ENCODE results near the gene PTPN12. TPM values are rescaled to one million over a fixed set of nuclear protein-coding genes. Genes with fewer than 3 reads are reported as not detected.

PTPN12 gene
- total and polyA plus RNA-seq, 2 experiments from 2014 or later = 21.7 to 25.6 TPM

DNA sequence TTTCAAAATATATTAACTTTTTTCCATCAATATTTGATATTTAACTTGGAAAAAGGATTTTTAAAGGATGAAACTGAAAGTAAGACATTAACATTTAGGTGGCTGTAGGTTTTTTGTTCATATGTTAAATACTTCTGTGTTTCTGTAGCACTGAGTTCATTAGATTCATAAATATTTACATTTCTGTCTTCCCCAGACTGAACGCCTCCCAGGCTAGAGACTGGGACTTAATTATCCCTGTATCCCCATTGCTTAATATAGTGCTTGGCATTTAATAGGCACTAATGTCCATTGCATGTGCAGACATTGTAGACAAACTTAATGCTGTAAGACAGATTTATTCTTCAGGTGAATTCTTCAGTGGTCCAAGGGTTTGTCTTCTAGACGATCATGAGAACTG, 7.4 kb downstream of the PTPN12 start:
- DNase-seq = no peak
- Histone ChIP-seq H3K36me3 (ENCODE audit: low read depth) (0 out of 2 replicates have a peak, but pooled peaks cover 5% of the 10 kb centered on the region), H3K9me3 (ENCODE audit: low read depth) (no peaks in the 10 kb centered on the region), H2AFZ (no peak overlapping the region), H3K9me2 (ENCODE audit: insufficient read depth) (no peaks in the 10 kb centered on the region), H4K20me1 (ENCODE audit: insufficient read depth) (peaks cover 32% of the 10 kb centered on the region), H3K27ac (no peak overlapping the region), H3K27me3 (replicated peaks; ENCODE audit: insufficient read depth) (no peaks in the 10 kb centered on the region), H3K4me3 (no peak overlapping the region), H3F3A (ENCODE audit: insufficient read depth) (peaks cover 58% of the 10 kb centered on the region), H3K4me2 (ENCODE audit: unreplicated experiment) (no peak overlapping the region), H3K4me1 (ENCODE audit: insufficient read depth) (peaks cover 55% of the 10 kb centered on the region), H3K79me2 (ENCODE audit: insufficient read depth) (peaks cover 100% of the 10 kb centered on the region), H3K9ac (no peak overlapping the region)
- in situ Hi-C loops (cut with MboI) = no loop called here
- no peak for TF ChIP-seq EZH2phosphoT487 (IDR thresholded peaks at IDR 0.05; ENCODE audit: insufficient read depth, low read depth)
- no peak for TF ChIP-seq EZH2 (IDR thresholded peaks at IDR 0.05; ENCODE audit: insufficient read depth, poor library complexity, severe bottlenecking)
- WGBS, 2 experiments (ENCODE audit: low coverage in 1 of 2, low lambda C conversion rate in 2 of 2, missing lambda C conversion rate in 2 of 2) = 77 to 79% methylated on average over 2 of the region's 2 CpGs

DNA sequence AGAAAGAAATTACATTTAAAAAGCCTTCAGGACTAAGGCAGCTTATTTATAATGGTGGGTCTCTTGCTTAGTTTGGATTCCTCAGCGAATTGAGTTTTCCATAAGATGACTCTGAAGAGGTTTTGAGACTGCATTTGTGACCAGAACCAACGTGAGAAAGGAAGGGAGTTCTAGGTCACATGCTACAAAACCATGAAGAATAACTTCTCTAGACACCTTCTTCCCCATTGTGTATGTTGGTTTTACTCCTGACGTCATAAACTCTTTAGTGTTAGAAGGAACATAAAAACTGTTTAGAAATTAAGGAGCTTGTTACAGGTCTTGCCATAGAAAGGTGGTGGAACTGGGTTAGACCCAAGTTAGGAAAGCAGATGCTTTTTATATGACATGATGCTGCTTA, 11.1 kb downstream of the PTPN12 start:
- H3K9me2 ChIP-seq (ENCODE audit: insufficient read depth) = no peaks in the 10 kb centered on the region
- DNase-seq = no peak
- no peak overlapping the region for H3K4me2 ChIP-seq (ENCODE audit: unreplicated experiment)
- H4K20me1 ChIP-seq (ENCODE audit: insufficient read depth) = peaks cover 33% of the 10 kb centered on the region
- no peaks in the 10 kb centered on the region for H3K27me3 ChIP-seq (replicated peaks; ENCODE audit: insufficient read depth)
- H2AFZ ChIP-seq = no peak overlapping the region
- no peak overlapping the region for H3K9ac ChIP-seq
- no peaks in the 10 kb centered on the region for H3K9me3 ChIP-seq (ENCODE audit: low read depth)
- peaks cover 100% of the 10 kb centered on the region for H3K79me2 ChIP-seq (ENCODE audit: insufficient read depth)
- WGBS, 2 experiments (ENCODE audit: low coverage in 1 of 2, low lambda C conversion rate in 2 of 2, missing lambda C conversion rate in 2 of 2) = 58 to 59% methylated on average over 3 of the region's 3 CpGs
- in situ Hi-C loops (cut with MboI) = no loop called here
- peaks cover 35% of the 10 kb centered on the region for H3K4me1 ChIP-seq (ENCODE audit: insufficient read depth)
- TF ChIP-seq EZH2 (IDR thresholded peaks at IDR 0.05; ENCODE audit: insufficient read depth, poor library complexity, severe bottlenecking) (no peak), EZH2phosphoT487 (IDR thresholded peaks at IDR 0.05; ENCODE audit: insufficient read depth, low read depth) (no peak)
- H3K4me3 ChIP-seq = no peak overlapping the region
- peaks cover 52% of the 10 kb centered on the region for H3F3A ChIP-seq (ENCODE audit: insufficient read depth)
- no peak overlapping the region for H3K27ac ChIP-seq
- 0 out of 2 replicates have a peak, but pooled peaks cover 5% of the 10 kb centered on the region for H3K36me3 ChIP-seq (ENCODE audit: low read depth)

DNA sequence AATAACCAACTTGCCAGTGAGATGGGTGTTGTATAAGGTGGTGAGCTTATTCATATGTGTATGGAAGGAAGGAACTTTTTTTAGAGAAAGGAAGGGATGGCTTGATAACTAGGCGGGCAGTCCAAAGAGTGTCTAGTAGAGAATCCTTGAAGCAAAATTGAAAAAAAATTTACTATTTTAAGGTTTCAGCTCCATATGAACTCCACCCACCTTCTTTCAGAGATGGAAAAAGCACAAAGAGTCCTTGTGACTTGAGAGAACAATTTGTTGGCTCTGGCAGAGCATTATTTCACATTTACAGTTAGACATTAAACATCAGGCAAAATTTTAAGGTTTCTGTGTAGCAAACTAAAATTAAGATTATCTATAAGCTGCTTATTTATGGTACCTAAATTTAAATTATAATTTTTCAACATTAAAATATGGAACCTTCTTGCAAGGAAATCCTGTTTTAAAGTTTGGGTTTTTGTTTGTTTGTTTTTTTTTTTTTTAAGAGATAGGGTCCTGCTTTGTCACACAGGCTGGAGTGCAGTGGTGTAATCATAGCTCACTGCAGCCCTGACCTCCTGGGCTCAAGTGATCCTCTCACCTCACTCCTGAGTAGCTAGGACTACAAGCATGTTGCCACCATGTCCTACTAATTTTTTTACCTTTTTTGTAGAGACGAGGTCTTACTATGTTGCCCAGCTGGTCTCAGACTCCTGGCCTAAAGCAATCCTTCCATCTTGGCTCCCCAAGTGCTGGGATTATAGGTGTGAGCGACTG, 12.2 kb downstream of the PTPN12 start:
- Histone ChIP-seq H3K27ac (peak overlapping the region; percentile 56), H2AFZ (no peak overlapping the region), H3F3A (ENCODE audit: insufficient read depth) (peaks cover 43% of the 10 kb centered on the region), H4K20me1 (ENCODE audit: insufficient read depth) (peaks cover 42% of the 10 kb centered on the region), H3K27me3 (replicated peaks; ENCODE audit: insufficient read depth) (no peaks in the 10 kb centered on the region), H3K36me3 (ENCODE audit: low read depth) (0 out of 2 replicates have a peak, but pooled peaks cover 5% of the 10 kb centered on the region), H3K4me1 (ENCODE audit: insufficient read depth) (peaks cover 32% of the 10 kb centered on the region), H3K4me2 (ENCODE audit: unreplicated experiment) (no peak overlapping the region), H3K4me3 (no peak overlapping the region), H3K9me2 (ENCODE audit: insufficient read depth) (no peaks in the 10 kb centered on the region), H3K9ac (no peak overlapping the region), H3K79me2 (ENCODE audit: insufficient read depth) (peaks cover 100% of the 10 kb centered on the region), H3K9me3 (ENCODE audit: low read depth) (no peaks in the 10 kb centered on the region)
- TF ChIP-seq EZH2phosphoT487 (IDR thresholded peaks at IDR 0.05; ENCODE audit: insufficient read depth, low read depth) (no peak), EZH2 (IDR thresholded peaks at IDR 0.05; ENCODE audit: insufficient read depth, poor library complexity, severe bottlenecking) (no peak)
- in situ Hi-C loops (cut with MboI) = no loop called here
- no peak for DNase-seq
- 69 to 70% methylated on average over 3 of the region's 3 CpGs for WGBS, 2 experiments (ENCODE audit: low coverage in 1 of 2, low lambda C conversion rate in 2 of 2, missing lambda C conversion rate in 2 of 2)

DNA sequence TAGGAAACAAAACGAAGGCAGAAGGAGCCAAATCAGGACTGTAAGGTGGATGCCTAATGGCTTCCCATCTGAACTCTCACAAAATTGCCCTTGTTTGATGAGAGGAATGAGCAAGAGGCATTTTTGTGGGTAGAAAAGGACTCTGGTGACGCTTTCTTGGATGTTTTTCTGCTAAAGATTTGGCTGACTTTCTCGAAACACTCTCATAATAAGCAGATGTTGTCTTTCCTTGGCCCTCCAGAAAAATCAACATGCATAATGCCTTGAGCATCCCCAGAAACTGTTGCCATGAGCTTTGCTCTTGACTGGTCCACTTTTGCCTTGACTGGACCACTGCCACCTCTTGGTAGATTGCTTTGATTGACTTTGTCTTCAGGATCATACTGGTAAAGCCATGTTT, 13.5 kb downstream of the PTPN12 start:
- peaks cover 37% of the 10 kb centered on the region for H3F3A ChIP-seq (ENCODE audit: insufficient read depth)
- peaks cover 100% of the 10 kb centered on the region for H3K79me2 ChIP-seq (ENCODE audit: insufficient read depth)
- peaks cover 24% of the 10 kb centered on the region for H3K4me1 ChIP-seq (ENCODE audit: insufficient read depth)
- H3K4me2 ChIP-seq (ENCODE audit: unreplicated experiment) = peak overlapping the region; percentile 27
- in situ Hi-C loops (cut with MboI) = no loop called here
- WGBS, 2 experiments (ENCODE audit: low coverage in 1 of 2, low lambda C conversion rate in 2 of 2, missing lambda C conversion rate in 2 of 2) = 3 to 6% methylated on average over 3 of the region's 3 CpGs
- peaks cover 44% of the 10 kb centered on the region for H4K20me1 ChIP-seq (ENCODE audit: insufficient read depth)
- no peak for TF ChIP-seq EZH2phosphoT487 (IDR thresholded peaks at IDR 0.05; ENCODE audit: insufficient read depth, low read depth)
- no peak for TF ChIP-seq EZH2 (IDR thresholded peaks at IDR 0.05; ENCODE audit: insufficient read depth, poor library complexity, severe bottlenecking)
- peak overlapping the region; percentile 56 for H3K27ac ChIP-seq
- H3K9me3 ChIP-seq (ENCODE audit: low read depth) = no peaks in the 10 kb centered on the region
- H3K4me3 ChIP-seq = no peak overlapping the region
- no peak overlapping the region for H2AFZ ChIP-seq
- no peaks in the 10 kb centered on the region for H3K27me3 ChIP-seq (replicated peaks; ENCODE audit: insufficient read depth)
- no peaks in the 10 kb centered on the region for H3K36me3 ChIP-seq (ENCODE audit: low read depth)
- peak; percentile 89 for DNase-seq
- no peak overlapping the region for H3K9ac ChIP-seq
- H3K9me2 ChIP-seq (ENCODE audit: insufficient read depth) = no peaks in the 10 kb centered on the region

Data from GM23248 (cell line).